Epithelial cell of esophagus (primary cell): Measurements from ENCODE around the gene ASB10.

Experiments used
- DNase-seq: peaks from one replicate; pipeline ENCODE4 v3.0.0; 2010; ENCODE audit warnings: low read depth
- H3K4me3 ChIP-seq: 2 replicates; pipeline ENCODE4 v1.5.1; 2011; ENCODE audit warnings: mild to moderate bottlenecking, low read length, control low read depth
- CTCF ChIP-seq: IDR thresholded peaks from 2 replicates; pipeline ENCODE4 v1.5.1; 2011; ENCODE audit warnings: low read depth, mild to moderate bottlenecking, low read length, control low read depth, inconsistent platforms; ENCODE audit not compliant: insufficient read depth; ENCODE audit errors: missing control alignments

Gene ASB10

GRCh38 chr7:151195616-151196450 is 8.8 kb upstream of the ASB10 start:
- H3K4me3 ChIP-seq: no peak overlapping the region
- no peak for DNase-seq
- TF ChIP-seq CTCF: no peak

GRCh38 chr7:151194188-151194587 is 7.1 kb upstream of the ASB10 start:
- H3K4me3 ChIP-seq: no peak overlapping the region
- TF ChIP-seq CTCF: no peak
- DNase-seq: no peak

- no peak for TF ChIP-seq CTCF
- DNase-seq: no peak
- no peak overlapping the region for H3K4me3 ChIP-seq
Measured at GRCh38 chr7:151193203-151193978, 6.3 kb upstream of the ASB10 start.

GRCh38 chr7:151192002-151192539 is 5.0 kb upstream of the ASB10 start:
- no peak overlapping the region for H3K4me3 ChIP-seq
- no peak for TF ChIP-seq CTCF
- DNase-seq: no peak

- DNase-seq: no peak
- no peak overlapping the region for H3K4me3 ChIP-seq
- TF ChIP-seq CTCF: no peak
Measured at GRCh38 chr7:151191544-151191943, 4.5 kb upstream of the ASB10 start.

GRCh38 chr7:151189038-151189437 is 2.0 kb upstream of the ASB10 start:
- H3K4me3 ChIP-seq: no peak overlapping the region
- no peak for DNase-seq
- TF ChIP-seq CTCF: no peak
